Breast epithelium (tissue), 3 donors: ENCODE measurements around the gene ZNF831.

Source experiments
- CTCF ChIP-seq, 3 donors: fragments of 450-650 bp; IDR thresholded peaks; one replicate each; pipeline ENCODE4 v1.5.1; 2016 to 2017; ENCODE audit warnings: antibody characterized with exemption in 3 of 3, mild to moderate bottlenecking in 3 of 3, moderate library complexity in 3 of 3
- POLR2A ChIP-seq: fragments of 450-650 bp; IDR thresholded peaks from one replicate; pipeline ENCODE4 v1.6.1; 2016; ENCODE audit warnings: antibody characterized with exemption, mild to moderate bottlenecking, moderate library complexity

DNA sequence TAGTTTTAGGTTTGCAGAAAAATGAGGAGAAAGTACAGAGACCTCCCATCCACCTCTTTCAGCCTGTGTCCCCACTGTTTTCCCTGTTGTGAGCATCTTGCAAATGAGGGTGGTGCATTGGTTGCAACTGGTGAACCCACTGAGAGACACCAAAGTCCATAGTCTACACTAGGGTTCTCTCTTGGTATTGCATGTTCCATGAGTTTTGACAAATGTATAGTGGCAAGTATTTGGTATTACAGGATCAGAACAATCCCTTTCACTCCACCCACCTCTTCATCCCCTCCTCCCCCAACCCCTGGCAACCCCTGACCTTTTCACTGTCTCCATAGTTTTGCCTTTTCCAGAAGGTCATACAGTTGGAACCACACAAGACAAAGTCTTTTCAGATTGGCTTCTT lies 20.1 kb downstream of the ZNF831 start:
- TF ChIP-seq CTCF (IDR thresholded peaks at IDR 0.05) (no peak), POLR2A (no peak)
